Measurements from ENCODE around the gene OPA1.
A peak's percentile ranks its signal among the peaks of the same experiment; 100 is the strongest.

Gene OPA1

DNA sequence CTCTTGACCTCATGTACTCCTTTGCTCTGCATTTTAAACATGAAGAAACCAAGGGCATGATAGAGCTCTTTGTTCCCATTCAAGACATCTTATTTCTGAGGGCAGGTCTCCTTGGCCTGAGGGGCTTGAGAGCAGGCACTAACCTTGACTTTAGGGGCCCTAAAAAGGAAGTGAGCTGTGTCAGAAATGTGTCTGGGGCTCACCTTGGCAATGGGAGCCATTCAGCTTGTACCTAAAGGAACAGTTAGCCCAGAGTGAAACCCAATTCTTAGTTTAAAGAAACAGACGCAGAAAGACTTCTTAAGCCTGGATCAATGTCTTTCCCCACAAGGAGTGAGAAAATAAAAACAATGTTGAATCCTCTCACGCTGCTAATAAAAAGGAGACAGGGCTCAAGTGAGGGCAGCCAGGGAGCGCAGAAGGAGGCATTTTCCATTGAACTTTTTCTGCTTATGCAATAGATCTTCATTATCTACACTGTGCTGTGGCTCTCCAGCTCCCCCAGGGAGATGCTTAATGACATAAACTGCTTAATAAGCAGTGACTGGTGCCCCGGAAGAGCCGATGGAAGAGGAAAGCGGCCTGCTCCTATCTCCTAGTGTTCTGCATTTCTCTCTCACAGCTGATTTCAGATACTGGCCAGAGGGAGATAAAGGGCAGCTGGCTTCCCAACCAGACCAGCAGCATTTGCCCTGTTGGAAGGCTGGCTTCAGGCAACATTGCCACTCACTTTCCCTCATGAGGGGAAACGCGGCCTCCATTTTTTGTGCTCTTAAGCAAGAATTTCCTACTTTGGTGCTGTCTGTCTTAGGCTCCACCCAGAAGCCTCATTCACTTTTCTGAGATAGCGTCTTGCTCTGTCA lies 152.0 kb downstream of the OPA1 start:
- H3K4me2 ChIP-seq (ENCODE audit: low read depth, low read length, poor library complexity, severe bottlenecking), result no peak overlapping the region
- TF ChIP-seq, protein P1, sequence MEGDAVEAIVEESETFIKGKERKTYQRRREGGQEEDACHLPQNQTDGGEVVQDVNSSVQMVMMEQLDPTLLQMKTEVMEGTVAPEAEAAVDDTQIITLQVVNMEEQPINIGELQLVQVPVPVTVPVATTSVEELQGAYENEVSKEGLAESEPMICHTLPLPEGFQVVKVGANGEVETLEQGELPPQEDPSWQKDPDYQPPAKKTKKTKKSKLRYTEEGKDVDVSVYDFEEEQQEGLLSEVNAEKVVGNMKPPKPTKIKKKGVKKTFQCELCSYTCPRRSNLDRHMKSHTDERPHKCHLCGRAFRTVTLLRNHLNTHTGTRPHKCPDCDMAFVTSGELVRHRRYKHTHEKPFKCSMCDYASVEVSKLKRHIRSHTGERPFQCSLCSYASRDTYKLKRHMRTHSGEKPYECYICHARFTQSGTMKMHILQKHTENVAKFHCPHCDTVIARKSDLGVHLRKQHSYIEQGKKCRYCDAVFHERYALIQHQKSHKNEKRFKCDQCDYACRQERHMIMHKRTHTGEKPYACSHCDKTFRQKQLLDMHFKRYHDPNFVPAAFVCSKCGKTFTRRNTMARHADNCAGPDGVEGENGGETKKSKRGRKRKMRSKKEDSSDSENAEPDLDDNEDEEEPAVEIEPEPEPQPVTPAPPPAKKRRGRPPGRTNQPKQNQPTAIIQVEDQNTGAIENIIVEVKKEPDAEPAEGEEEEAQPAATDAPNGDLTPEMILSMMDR (conservative IDR thresholded peaks at IDR 0.05; ENCODE audit: low read length), result no peak
- no peak for TF ChIP-seq EZH2phosphoT487 (IDR thresholded peaks at IDR 0.05; ENCODE audit: borderline replicate concordance)
- H3K79me2 ChIP-seq (ENCODE audit: insufficient read depth, low read length), result no peaks in the 10 kb centered on the region
- no peaks in the 10 kb centered on the region for H4K20me1 ChIP-seq (ENCODE audit: insufficient read depth, low read length, poor library complexity, severe bottlenecking)
- H3K9me2 ChIP-seq (replicated peaks; ENCODE audit: low read depth, low read length), result no peaks in the 10 kb centered on the region
- H3K9ac ChIP-seq (ENCODE audit: low read depth, low read length, poor library complexity, severe bottlenecking), result no peak overlapping the region
- peaks cover 12% of the 10 kb centered on the region for H3K4me1 ChIP-seq (ENCODE audit: insufficient read depth, low read length, poor library complexity, severe bottlenecking)
- H3K9me3 ChIP-seq (ENCODE audit: insufficient read depth, low read depth, low read length), result no peaks in the 10 kb centered on the region
- peak overlapping the region; percentile 63; the same call in 1 of the 2 replicates for H2AFZ ChIP-seq (ENCODE audit: low read length)
- H3K27me3 ChIP-seq (ENCODE audit: insufficient read depth, low read length, poor library complexity, severe bottlenecking), result no peaks in the 10 kb centered on the region
- H3K4me3 ChIP-seq (ENCODE audit: low read length, poor library complexity, severe bottlenecking), result no peak overlapping the region
- H3K36me3 ChIP-seq (ENCODE audit: insufficient read depth, low read length), result no peaks in the 10 kb centered on the region
- no peaks in the 10 kb centered on the region for H3F3A ChIP-seq (ENCODE audit: low read depth)

DNA sequence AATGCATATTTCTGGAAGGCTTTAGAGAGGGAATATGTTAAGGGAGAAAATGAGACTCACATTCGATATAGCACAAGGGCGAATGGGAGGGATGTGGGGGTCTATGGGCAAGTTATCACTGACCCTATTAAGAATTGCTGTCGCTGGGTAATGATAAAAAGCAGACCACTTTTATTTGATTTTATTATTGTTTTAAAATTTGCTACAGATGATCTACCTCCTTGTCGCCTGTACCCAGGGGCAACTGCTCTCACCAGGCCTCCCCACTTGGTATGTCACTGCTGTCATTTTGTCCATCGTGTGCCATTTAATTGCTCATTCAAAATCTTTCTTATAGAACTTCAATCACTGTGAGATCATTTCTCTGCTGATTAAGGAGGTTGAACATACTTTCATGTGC lies 153.8 kb downstream of the OPA1 start:
- Histone ChIP-seq H3K9ac (ENCODE audit: low read depth, low read length, poor library complexity, severe bottlenecking) (no peak overlapping the region), H3K79me2 (ENCODE audit: insufficient read depth, low read length) (no peaks in the 10 kb centered on the region), H3K4me1 (ENCODE audit: insufficient read depth, low read length, poor library complexity, severe bottlenecking) (peaks cover 12% of the 10 kb centered on the region), H3K4me2 (ENCODE audit: low read depth, low read length, poor library complexity, severe bottlenecking) (no peak overlapping the region), H3K4me3 (ENCODE audit: low read length, poor library complexity, severe bottlenecking) (no peak overlapping the region), H3K9me3 (ENCODE audit: insufficient read depth, low read depth, low read length) (no peaks in the 10 kb centered on the region), H4K20me1 (ENCODE audit: insufficient read depth, low read length, poor library complexity, severe bottlenecking) (no peaks in the 10 kb centered on the region), H3K9me2 (replicated peaks; ENCODE audit: low read depth, low read length) (no peaks in the 10 kb centered on the region), H3F3A (ENCODE audit: low read depth) (no peaks in the 10 kb centered on the region), H3K27me3 (ENCODE audit: insufficient read depth, low read length, poor library complexity, severe bottlenecking) (no peaks in the 10 kb centered on the region), H2AFZ (ENCODE audit: low read length) (no peak overlapping the region), H3K36me3 (ENCODE audit: insufficient read depth, low read length) (no peaks in the 10 kb centered on the region)
- no peak for TF ChIP-seq EZH2phosphoT487 (IDR thresholded peaks at IDR 0.05; ENCODE audit: borderline replicate concordance)
